PC-3 (cell line): ENCODE measurements around the gene CDHR1. TPM values are rescaled to one million over a fixed set of nuclear protein-coding genes. Genes with fewer than 3 reads are reported as not detected.

Source experiments
- ATAC-seq: fragments of 200-7000 bp; cut with Tn5 transposase; 2 replicates; pipeline ENCODE4 v1.9.1; 2020; ENCODE audit warnings: mild to moderate bottlenecking, moderate library complexity
- BruUV-seq: library from RNA; stranded (reverse); fragments of 400-500 nt; replicated peaks from 2 replicates; lab custom pipeline; 2021; lab: Mats Ljungman, UMichigan
- CTCF ChIA-PET: fragments of 300-600 bp; sonication (Branson Sonifier 250); formaldehyde crosslinking; loops from one replicate; lab custom pipeline; 2022; ENCODE audit warnings: antibody characterized with exemption; lab: Charles Lee
- POLR2A ChIA-PET: fragments of 300-600 bp; sonication (Branson Sonifier 250); formaldehyde crosslinking; loops from one replicate; lab custom pipeline; 2022; ENCODE audit warnings: antibody characterized with exemption; ENCODE audit not compliant: unreplicated experiment; lab: Charles Lee
- DNase-seq: peaks from one replicate; pipeline ENCODE4 v3.0.0-alpha.2; 2015
- H2AFZ ChIP-seq: fragments of 300-600 bp; sonication (generic); 2 replicates; pipeline ENCODE4 v1.6.0; 2016; ENCODE audit warnings: antibody characterized with exemption, low read length
- H3F3A ChIP-seq: fragments of 300-600 bp; sonication (generic); one replicate; pipeline ENCODE4 v1.6.0; 2017; ENCODE audit warnings: antibody characterized with exemption, low read length, control low read depth, mild to moderate bottlenecking; ENCODE audit not compliant: unreplicated experiment
- H3K27ac ChIP-seq: fragments of 300-600 bp; sonication (generic); 2 replicates; pipeline ENCODE4 v1.5.1; 2016; ENCODE audit warnings: mild to moderate bottlenecking, low read length
- H3K27me3 ChIP-seq: fragments of 300-600 bp; sonication (generic); 2 replicates; pipeline ENCODE4 v1.6.1; 2016; ENCODE audit warnings: low read length, mixed read lengths
- H3K36me3 ChIP-seq: fragments of 300-600 bp; sonication (generic); 2 replicates; pipeline ENCODE4 v1.6.1; 2016; ENCODE audit warnings: low read depth, mixed run types, low read length, mixed read lengths
- H3K4me1 ChIP-seq: fragments of 300-600 bp; sonication (generic); 2 replicates; pipeline ENCODE4 v1.5.1; 2016; ENCODE audit warnings: low read length; ENCODE audit not compliant: insufficient read depth
- H3K4me2 ChIP-seq: fragments of 300-600 bp; sonication (generic); 2 replicates; pipeline ENCODE4 v1.6.0; 2016; ENCODE audit warnings: low read length
- H3K4me3 ChIP-seq: fragments of 300-600 bp; sonication (generic); 2 replicates; pipeline ENCODE4 v1.5.1; 2016; ENCODE audit warnings: mild to moderate bottlenecking, low read length, mixed read lengths
- H3K79me2 ChIP-seq: fragments of 300-600 bp; sonication (generic); 2 replicates; pipeline ENCODE4 v1.6.1; 2017; ENCODE audit warnings: low read length, mixed read lengths
- H3K9ac ChIP-seq: fragments of 300-600 bp; sonication (generic); 2 replicates; pipeline ENCODE4 v1.6.0; 2016; ENCODE audit warnings: mild to moderate bottlenecking, low read length
- H3K9me2 ChIP-seq: fragments of 300-600 bp; sonication (generic); replicated peaks from 2 replicates; pipeline ENCODE4 v1.6.1; 2016; ENCODE audit warnings: mixed run types, low read length, mixed read lengths
- H3K9me3 ChIP-seq: fragments of 300-600 bp; sonication (generic); 2 replicates; pipeline ENCODE4 v1.6.1; 2016; ENCODE audit warnings: low read length, mixed read lengths
- H4K20me1 ChIP-seq: fragments of 300-600 bp; sonication (generic); 2 replicates; pipeline ENCODE4 v1.6.1; 2016; ENCODE audit warnings: low read length, mixed read lengths
- EZH2 ChIP-seq: fragments of 300-600 bp; sonication (generic); IDR thresholded peaks from one replicate; pipeline ENCODE4 v1.6.1; 2017; ENCODE audit warnings: antibody characterized with exemption, mild to moderate bottlenecking, low read length; ENCODE audit not compliant: unreplicated experiment
- EZH2phosphoT487 ChIP-seq: fragments of 300-600 bp; sonication (generic); IDR thresholded peaks from 2 replicates; pipeline ENCODE4 v1.6.1; 2018; ENCODE audit warnings: mild to moderate bottlenecking, antibody characterized with exemption, low read length, borderline replicate concordance
- intact Hi-C: fragments of 100-400 bp; cut with micrococcal nuclease; formaldehyde crosslinking; loops from 2 replicates; pipeline ENCODE4 v1.9.0; 2023
- total RNA-seq: library from RNA; depleted of rRNA; stranded (reverse); fragments of >200 nt; gene quantifications from 2 replicates; pipeline ENCODE4 v1.2.3, GENCODE V29; 2014
- TF ChIP-seq, protein P1 (sequence below): fragments of 300-600 bp; sonication (generic); conservative IDR thresholded peaks from 2 replicates; pipeline ENCODE4 v1.5.1; 2017; ENCODE audit warnings: antibody characterized with exemption, low read depth, mild to moderate bottlenecking, low read length

Gene CDHR1
- total RNA-seq, 1 experiment from 2014 or later, result not detected

DNA sequence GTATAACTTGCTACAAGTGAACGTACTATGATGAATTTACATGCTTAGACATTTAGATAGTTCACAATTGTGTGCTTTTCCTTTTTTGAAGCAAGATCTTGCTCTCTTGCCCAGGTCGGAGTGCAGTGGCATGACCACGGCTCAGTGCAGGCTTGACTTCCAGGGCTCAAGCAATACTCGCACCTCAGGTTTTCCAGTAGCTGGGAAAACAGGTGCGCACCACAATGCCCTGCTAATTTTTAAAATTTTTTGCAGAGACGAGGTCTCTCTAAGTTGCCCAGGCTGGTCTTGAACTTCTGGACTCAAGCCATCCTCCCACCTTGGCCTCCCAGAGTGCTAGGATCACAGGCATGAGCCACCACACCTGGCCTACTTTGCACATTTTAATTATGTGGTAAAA lies 18.9 kb upstream of the CDHR1 start:
- no peaks in the 10 kb centered on the region for H3K79me2 ChIP-seq
- H4K20me1 ChIP-seq, result no peaks in the 10 kb centered on the region
- intact Hi-C loops, result no loop called here
- H3K9ac ChIP-seq, result no peak overlapping the region
- no peak overlapping the region for H3K27ac ChIP-seq
- 0 out of 2 replicates have a peak, but pooled peaks cover 8% of the 10 kb centered on the region for H3K27me3 ChIP-seq
- no peaks in the 10 kb centered on the region for H3K9me3 ChIP-seq
- H3K4me1 ChIP-seq, result no peaks in the 10 kb centered on the region
- H3K4me2 ChIP-seq, result no peak overlapping the region
- no peaks in the 10 kb centered on the region for H3K9me2 ChIP-seq
- DNase-seq, result no peak
- H3K4me3 ChIP-seq, result no peak overlapping the region
- H3K36me3 ChIP-seq, result no peaks in the 10 kb centered on the region
- no peak for ATAC-seq
- H3F3A ChIP-seq, result no peaks in the 10 kb centered on the region
- BruUV-seq, result no TSS peak
- CTCF ChIA-PET, result no interaction called here
- no peak overlapping the region for H2AFZ ChIP-seq
- no peak for TF ChIP-seq EZH2phosphoT487
- TF ChIP-seq EZH2, result no peak
- TF ChIP-seq, protein P1, sequence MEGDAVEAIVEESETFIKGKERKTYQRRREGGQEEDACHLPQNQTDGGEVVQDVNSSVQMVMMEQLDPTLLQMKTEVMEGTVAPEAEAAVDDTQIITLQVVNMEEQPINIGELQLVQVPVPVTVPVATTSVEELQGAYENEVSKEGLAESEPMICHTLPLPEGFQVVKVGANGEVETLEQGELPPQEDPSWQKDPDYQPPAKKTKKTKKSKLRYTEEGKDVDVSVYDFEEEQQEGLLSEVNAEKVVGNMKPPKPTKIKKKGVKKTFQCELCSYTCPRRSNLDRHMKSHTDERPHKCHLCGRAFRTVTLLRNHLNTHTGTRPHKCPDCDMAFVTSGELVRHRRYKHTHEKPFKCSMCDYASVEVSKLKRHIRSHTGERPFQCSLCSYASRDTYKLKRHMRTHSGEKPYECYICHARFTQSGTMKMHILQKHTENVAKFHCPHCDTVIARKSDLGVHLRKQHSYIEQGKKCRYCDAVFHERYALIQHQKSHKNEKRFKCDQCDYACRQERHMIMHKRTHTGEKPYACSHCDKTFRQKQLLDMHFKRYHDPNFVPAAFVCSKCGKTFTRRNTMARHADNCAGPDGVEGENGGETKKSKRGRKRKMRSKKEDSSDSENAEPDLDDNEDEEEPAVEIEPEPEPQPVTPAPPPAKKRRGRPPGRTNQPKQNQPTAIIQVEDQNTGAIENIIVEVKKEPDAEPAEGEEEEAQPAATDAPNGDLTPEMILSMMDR, result no peak
- POLR2A ChIA-PET, result no interaction called here

- TF ChIP-seq EZH2 (no peak), EZH2phosphoT487 (no peak)
- TF ChIP-seq, protein P1, result no peak
- Histone ChIP-seq H3K27me3 (0 out of 2 replicates have a peak, but pooled peaks cover 8% of the 10 kb centered on the region), H3K4me1 (no peaks in the 10 kb centered on the region), H3K9me3 (no peaks in the 10 kb centered on the region), H2AFZ (no peak overlapping the region), H3K4me3 (no peak overlapping the region), H3K9me2 (no peaks in the 10 kb centered on the region), H3K4me2 (no peak overlapping the region), H3K27ac (no peak overlapping the region), H3F3A (no peaks in the 10 kb centered on the region), H3K36me3 (no peaks in the 10 kb centered on the region), H3K9ac (no peak overlapping the region), H4K20me1 (no peaks in the 10 kb centered on the region), H3K79me2 (no peaks in the 10 kb centered on the region)
- BruUV-seq, result no TSS peak
- ATAC-seq, result no peak
- DNase-seq, result no peak
- POLR2A ChIA-PET, result no interaction called here
- intact Hi-C loops, result no loop called here
- CTCF ChIA-PET, result no interaction called here
Observed at GRCh38 chr10:84176351-84176750, 18.0 kb upstream of the CDHR1 start.

GRCh38 chr10:84176836-84177474 lies 17.4 kb upstream of the CDHR1 start:
- Histone ChIP-seq H3K4me3 (no peak overlapping the region), H3K9ac (no peak overlapping the region), H3K27me3 (0 out of 2 replicates have a peak, but pooled peaks cover 8% of the 10 kb centered on the region), H3K4me2 (no peak overlapping the region), H3F3A (no peaks in the 10 kb centered on the region), H3K9me2 (no peaks in the 10 kb centered on the region), H3K27ac (no peak overlapping the region), H3K36me3 (no peaks in the 10 kb centered on the region), H4K20me1 (no peaks in the 10 kb centered on the region), H3K79me2 (no peaks in the 10 kb centered on the region), H3K9me3 (no peaks in the 10 kb centered on the region), H2AFZ (no peak overlapping the region), H3K4me1 (no peaks in the 10 kb centered on the region)
- TF ChIP-seq, protein P1, result no peak
- no peak for TF ChIP-seq EZH2
- TF ChIP-seq EZH2phosphoT487, result no peak
- intact Hi-C loops, result no loop called here
- DNase-seq (no peak), ATAC-seq (no peak)
- BruUV-seq, result no TSS peak
- CTCF ChIA-PET, result no interaction called here
- POLR2A ChIA-PET, result no interaction called here
